MCF 10A (cell line): ENCODE measurements around the gene GTF2H2C. TPM values are rescaled to one million over a fixed set of nuclear protein-coding genes. Genes with fewer than 3 reads are reported as not detected.

Experiments used
- BruUV-seq: library from RNA; stranded (reverse); fragments of 400-500 nt; replicated peaks from 2 replicates; lab custom pipeline; 2021; lab: Mats Ljungman, UMichigan
- CTCF ChIA-PET: fragments of 300-600 bp; sonication (Branson Sonifier 250); formaldehyde crosslinking; extraction: SDS; loops from one replicate; lab custom pipeline; 2021; ENCODE audit warnings: antibody characterized with exemption, inconsistent platforms; lab: Yijun Ruan, JAX
- POLR2A ChIA-PET: fragments of 300-600, 350-650 bp; sonication (Branson Sonifier 250); formaldehyde crosslinking; extraction: SDS; loops from one replicate; lab custom pipeline; 2020; ENCODE audit warnings: antibody characterized with exemption, inconsistent platforms; lab: Yijun Ruan, JAX
- DNase-seq: peaks from one replicate; pipeline ENCODE4 v3.0.0-alpha.2; 2018; ENCODE audit not compliant: unreplicated experiment
- H3K27ac Mint-ChIP-seq: one replicate; pipeline ENCODE4 v1.8.0; 2022; ENCODE audit warnings: mild to moderate bottlenecking, low read depth, mixed read lengths; ENCODE audit not compliant: unreplicated experiment
- H3K27me3 Mint-ChIP-seq: one replicate; pipeline ENCODE4 v1.8.0; 2022; ENCODE audit warnings: mixed read lengths; ENCODE audit not compliant: insufficient read depth, unreplicated experiment
- H3K36me3 Mint-ChIP-seq: one replicate; pipeline ENCODE4 v1.8.0; 2022; ENCODE audit warnings: mild to moderate bottlenecking, moderate library complexity, mixed read lengths; ENCODE audit not compliant: insufficient read depth, unreplicated experiment
- H3K4me1 Mint-ChIP-seq: one replicate; pipeline ENCODE4 v1.8.0; 2022; ENCODE audit warnings: mixed read lengths; ENCODE audit not compliant: insufficient read depth, unreplicated experiment
- H3K4me3 Mint-ChIP-seq: one replicate; pipeline ENCODE4 v1.8.0; 2022; ENCODE audit warnings: mild to moderate bottlenecking, moderate library complexity, mixed read lengths; ENCODE audit not compliant: unreplicated experiment
- H3K9me3 Mint-ChIP-seq: one replicate; pipeline ENCODE4 v1.8.0; 2022; ENCODE audit warnings: mixed read lengths; ENCODE audit not compliant: unreplicated experiment
- intact Hi-C: fragments of 100-400 bp; cut with micrococcal nuclease; formaldehyde crosslinking; loops from 2 replicates; pipeline ENCODE4 v1.14.1; 2022
- total RNA-seq: library from RNA; stranded (reverse); gene quantifications from 2 replicates; pipeline ENCODE4 v1.2.3, GENCODE V29; 2022
- TF ChIP-seq, protein P1 (sequence below): fragments of 200-600 bp; IDR thresholded peaks from one replicate; pipeline ENCODE4 v1.8.0; 2022; ENCODE audit warnings: antibody characterized with exemption, mild to moderate bottlenecking; ENCODE audit not compliant: unreplicated experiment

GTF2H2C gene
- total RNA-seq, 1 experiment from 2014 or later: 42.2 TPM

DNA sequence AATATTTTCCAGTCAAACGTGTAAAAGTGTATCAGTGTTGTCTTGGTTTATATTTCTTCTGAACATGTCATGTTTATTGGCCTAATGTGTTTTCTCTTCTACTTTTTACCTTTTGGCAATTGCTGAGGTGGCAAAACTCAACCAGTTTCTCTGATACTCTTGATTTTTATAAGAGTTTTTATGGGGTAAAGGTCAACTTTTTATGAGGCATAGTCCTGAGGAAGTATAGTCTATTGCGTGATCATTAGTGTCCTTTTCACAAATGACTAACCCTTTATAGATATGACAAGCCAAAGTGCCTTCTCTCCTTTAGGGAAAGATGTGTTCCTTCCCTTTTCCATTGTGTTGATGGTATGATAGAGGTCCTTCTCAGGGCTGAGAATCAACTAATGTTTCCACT lies 34.5 kb upstream of the GTF2H2C start:
- Mint-ChIP-seq H3K36me3 (no peaks in the 10 kb centered on the region), H3K9me3 (no peaks in the 10 kb centered on the region), H3K4me3 (no peak overlapping the region), H3K27ac (no peak overlapping the region), H3K4me1 (peaks cover 6% of the 10 kb centered on the region), H3K27me3 (no peaks in the 10 kb centered on the region)
- intact Hi-C loops: no loop called here
- DNase-seq: no peak
- CTCF ChIA-PET: no interaction called here
- POLR2A ChIA-PET: no interaction called here
- no TSS peak for BruUV-seq
- TF ChIP-seq, protein P1, sequence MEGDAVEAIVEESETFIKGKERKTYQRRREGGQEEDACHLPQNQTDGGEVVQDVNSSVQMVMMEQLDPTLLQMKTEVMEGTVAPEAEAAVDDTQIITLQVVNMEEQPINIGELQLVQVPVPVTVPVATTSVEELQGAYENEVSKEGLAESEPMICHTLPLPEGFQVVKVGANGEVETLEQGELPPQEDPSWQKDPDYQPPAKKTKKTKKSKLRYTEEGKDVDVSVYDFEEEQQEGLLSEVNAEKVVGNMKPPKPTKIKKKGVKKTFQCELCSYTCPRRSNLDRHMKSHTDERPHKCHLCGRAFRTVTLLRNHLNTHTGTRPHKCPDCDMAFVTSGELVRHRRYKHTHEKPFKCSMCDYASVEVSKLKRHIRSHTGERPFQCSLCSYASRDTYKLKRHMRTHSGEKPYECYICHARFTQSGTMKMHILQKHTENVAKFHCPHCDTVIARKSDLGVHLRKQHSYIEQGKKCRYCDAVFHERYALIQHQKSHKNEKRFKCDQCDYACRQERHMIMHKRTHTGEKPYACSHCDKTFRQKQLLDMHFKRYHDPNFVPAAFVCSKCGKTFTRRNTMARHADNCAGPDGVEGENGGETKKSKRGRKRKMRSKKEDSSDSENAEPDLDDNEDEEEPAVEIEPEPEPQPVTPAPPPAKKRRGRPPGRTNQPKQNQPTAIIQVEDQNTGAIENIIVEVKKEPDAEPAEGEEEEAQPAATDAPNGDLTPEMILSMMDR: no peak

DNA sequence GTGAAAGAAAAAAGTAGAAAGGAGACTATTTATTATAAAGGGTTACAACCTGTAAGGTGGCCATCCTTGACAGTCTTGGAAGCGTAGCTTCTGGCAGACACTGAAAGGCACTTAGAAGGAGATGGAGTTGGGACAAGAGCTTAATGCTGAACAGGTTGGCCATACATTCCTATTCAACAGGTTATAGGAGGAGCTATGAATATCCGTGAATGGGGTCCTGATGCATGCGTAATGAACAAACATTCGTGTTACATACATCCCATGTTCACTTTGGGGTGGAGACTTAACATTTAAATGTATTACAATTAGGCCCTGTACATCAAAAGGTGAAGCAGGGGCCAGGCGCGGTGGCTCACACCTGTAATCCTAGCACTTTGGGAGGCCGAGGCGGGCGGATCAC lies 33.3 kb upstream of the GTF2H2C start:
- Mint-ChIP-seq H3K4me1 (no peaks in the 10 kb centered on the region), H3K4me3 (no peak overlapping the region), H3K27me3 (no peaks in the 10 kb centered on the region), H3K27ac (no peak overlapping the region), H3K36me3 (no peaks in the 10 kb centered on the region), H3K9me3 (no peaks in the 10 kb centered on the region)
- intact Hi-C loops: no loop called here
- DNase-seq: no peak
- BruUV-seq: no TSS peak
- TF ChIP-seq, protein P1: no peak
- POLR2A ChIA-PET: no interaction called here
- CTCF ChIA-PET: no interaction called here

DNA sequence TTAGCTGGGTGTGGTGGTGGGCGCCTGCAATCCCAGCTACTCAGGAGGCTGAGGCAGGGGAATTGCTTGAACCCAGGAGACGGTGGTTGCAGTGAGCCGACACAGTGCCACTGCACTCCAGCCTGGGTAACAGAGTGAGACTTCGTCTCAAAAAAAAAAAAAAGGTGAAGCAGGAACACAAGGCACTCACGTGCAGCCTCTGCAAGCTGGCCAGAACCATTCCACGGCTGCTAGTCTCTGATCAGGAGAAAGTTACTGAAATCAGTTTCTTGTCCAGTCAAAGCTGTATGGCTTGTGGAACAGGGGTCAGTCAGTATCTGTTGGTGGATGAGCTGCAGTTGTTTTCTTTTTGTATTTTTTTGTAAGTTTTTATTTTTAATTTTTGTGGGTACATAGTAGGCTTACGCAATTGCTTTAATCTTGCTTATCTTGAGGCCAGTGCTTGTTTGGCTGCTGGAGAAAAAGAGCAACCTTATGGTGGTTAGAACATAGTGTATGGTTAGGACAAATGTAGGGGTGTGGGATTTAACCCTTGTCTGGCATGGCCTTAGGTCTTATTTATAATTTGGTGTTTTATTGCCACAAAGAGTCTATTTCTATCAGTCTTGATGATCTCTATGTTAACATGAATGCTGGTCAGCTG lies 32.7 kb upstream of the GTF2H2C start:
- BruUV-seq: no TSS peak
- Mint-ChIP-seq H3K4me1 (no peaks in the 10 kb centered on the region), H3K36me3 (no peaks in the 10 kb centered on the region), H3K9me3 (no peaks in the 10 kb centered on the region), H3K27ac (no peak overlapping the region), H3K4me3 (no peak overlapping the region), H3K27me3 (no peaks in the 10 kb centered on the region)
- TF ChIP-seq, protein P1: no peak
- no peak for DNase-seq
- ChIA-PET POLR2A (no interaction called here), CTCF (no interaction called here)
- intact Hi-C loops: no loop called here

DNA sequence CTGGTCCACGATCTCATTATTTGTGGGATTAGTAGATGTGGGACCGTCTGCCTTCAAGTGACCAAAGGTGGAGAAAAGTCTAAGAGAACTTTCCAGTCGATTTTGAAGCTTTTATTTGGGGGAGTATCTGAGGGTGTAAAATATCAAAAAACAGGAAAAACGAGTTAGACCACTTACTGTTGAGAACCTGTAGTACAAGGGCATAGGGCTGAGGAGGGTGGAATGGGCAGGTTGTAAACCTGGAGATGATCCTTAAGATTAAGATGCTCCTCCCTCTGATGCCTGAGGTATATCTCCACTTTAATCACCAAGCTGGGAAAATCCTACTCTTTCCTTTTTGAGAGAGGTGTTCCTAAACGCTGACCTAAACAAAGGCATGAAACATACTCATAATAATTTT lies 32.0 kb upstream of the GTF2H2C start:
- ChIA-PET CTCF (interaction anchor here (0.6 kb wide), 3 partner anchors 100 to 146 kb away, joined by 3 to 7 read pairs (median 3); no protein-coding TSS in a partner anchor), POLR2A (interaction anchor here (0.6 kb wide), 1 partner anchor 9 kb away, joined by 3 read pairs; no protein-coding TSS in a partner anchor)
- Mint-ChIP-seq H3K4me1 (no peaks in the 10 kb centered on the region), H3K27me3 (no peaks in the 10 kb centered on the region), H3K36me3 (no peaks in the 10 kb centered on the region), H3K4me3 (no peak overlapping the region), H3K27ac (no peak overlapping the region), H3K9me3 (no peaks in the 10 kb centered on the region)
- intact Hi-C loops: no loop called here
- no TSS peak for BruUV-seq
- TF ChIP-seq, protein P1: no peak
- no peak for DNase-seq
